Measurements from ENCODE around the gene TUBA1B.

Gene TUBA1B

DNA sequence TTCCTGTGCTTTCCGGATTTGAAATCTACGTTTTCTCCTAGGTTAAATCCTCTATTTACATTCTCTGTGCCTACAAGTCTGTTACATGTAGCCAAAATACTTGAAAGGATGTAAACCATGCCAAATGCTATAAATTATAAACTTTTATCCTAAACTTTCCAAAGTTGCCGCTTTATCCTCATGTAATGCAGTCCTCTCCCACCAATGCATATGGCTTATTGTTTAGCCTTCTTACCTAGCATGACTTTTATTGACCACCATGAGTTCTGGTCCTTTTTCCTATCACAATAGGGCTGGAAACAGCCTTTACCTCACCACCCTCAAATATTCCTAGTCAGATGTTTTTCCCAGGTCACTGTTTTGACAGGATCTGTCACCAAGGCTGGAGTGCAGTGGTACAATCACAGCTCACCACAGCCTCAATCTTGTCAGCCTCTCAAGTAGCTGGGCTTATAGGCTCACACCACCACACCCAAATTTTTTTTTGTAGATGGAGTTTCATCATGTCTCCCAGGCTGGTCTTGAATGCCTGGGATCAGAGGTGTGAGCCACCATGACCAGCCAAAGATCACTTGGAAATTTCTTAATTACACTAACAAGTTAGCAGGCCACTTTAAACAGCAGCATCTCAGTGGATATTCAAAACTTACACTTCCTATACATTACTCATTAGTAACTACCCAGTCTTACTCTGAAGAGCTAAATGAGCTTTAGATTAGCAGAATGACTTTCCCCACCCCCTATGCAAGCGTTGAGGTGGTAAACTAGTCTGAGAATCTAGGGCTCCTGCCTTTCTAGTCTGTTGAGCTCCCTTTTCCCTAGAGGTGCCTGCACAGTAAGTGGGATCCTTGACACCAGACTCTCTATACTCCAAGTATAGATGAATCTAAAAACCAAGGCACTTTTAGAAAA lies 4.1 kb downstream of the TUBA1B start:
- no peak for FAIRE-seq

DNA sequence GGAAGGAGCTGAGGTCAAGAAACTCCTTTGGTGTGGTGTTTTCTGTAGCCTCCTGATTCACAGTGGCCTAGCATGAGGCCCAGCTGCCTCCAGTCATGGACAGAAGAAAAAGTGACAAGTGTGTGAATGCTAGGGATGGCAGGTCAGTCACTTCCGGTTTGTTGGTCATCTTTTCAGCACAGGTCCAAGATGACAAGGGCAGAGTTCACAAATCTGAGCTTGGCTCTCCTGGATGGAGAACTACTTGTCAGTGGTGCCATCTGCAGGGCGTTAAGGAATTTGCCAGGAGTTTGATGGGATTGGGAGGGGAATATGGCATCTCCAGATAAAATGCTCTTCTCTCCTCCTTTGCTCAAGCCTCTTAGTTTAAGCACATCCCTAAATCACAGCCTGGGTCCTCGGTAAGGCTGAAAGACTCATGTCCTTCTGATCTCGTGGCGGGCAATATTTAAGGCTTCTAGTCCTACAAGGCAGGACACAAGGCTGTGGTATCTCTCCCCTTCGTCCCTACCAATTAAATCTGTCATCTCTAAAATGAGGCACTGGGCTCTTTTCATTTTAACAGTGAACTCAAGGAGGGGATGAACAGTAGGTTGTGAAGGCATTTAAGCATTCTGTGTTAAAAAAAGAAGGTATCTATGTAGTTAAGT lies 10.0 kb downstream of the TUBA1B start:
- FAIRE-seq: peak; percentile 13

DNA sequence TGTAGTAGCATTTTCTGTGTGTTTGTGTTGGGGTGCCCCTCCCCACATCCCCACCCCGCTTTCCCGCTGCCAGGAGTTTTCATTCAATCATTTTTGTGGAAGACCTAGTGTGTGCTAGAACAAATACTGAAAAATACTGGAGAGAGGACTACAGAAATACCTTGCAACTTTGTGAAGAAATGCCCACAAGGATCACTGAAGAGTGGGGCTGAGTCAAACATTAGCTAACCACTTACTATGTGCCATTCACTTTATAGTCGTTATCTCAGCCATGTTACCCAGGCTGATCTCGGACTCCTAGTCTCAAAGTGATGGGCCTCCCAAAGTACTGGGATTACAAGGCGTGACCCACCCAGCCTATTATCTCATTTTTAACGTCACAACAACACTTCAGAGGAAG lies 20.0 kb downstream of the TUBA1B start:
- no peak for FAIRE-seq

DNA sequence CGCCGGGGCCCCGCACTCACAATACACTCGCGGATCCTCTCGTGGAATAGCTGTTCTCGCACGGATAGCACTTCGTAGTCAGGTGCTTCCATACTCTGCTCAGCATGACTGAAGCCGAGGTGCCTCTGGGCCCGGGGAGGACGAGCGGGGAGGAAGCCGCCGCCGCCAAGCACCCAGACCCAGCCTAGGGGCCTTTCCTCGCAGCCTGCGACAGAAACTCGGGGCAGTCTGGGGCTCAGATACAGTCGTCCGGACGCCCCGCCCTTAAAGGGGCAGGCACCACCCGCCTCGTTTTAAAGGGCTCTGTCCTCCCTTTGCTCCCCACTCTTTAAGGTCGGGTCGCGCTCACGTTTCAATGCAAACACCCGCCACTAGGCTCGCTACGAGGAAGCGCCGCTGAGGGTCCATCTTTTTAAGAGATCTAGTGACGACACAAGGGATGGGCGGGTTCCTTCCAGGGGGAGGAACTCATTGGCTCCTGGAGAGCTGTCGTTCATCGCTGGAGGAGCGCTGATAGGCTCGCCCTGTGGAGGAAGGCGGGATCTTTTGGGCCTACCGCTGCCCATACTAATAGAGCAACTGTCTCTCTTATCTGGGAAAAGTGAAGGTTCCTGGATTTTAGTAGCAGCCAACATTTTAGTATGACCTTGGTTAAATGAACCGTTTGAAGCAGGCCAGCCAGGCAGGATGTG lies 20.6 kb downstream of the TUBA1B start, which contains the start of gene LMBR1L:
LMBR1L (minus strand) TSS at position 384 of the 692 bp plus-strand sequence; CDS start at position 92, 292 bp downstream.
- FAIRE-seq: peak; percentile 95

DNA sequence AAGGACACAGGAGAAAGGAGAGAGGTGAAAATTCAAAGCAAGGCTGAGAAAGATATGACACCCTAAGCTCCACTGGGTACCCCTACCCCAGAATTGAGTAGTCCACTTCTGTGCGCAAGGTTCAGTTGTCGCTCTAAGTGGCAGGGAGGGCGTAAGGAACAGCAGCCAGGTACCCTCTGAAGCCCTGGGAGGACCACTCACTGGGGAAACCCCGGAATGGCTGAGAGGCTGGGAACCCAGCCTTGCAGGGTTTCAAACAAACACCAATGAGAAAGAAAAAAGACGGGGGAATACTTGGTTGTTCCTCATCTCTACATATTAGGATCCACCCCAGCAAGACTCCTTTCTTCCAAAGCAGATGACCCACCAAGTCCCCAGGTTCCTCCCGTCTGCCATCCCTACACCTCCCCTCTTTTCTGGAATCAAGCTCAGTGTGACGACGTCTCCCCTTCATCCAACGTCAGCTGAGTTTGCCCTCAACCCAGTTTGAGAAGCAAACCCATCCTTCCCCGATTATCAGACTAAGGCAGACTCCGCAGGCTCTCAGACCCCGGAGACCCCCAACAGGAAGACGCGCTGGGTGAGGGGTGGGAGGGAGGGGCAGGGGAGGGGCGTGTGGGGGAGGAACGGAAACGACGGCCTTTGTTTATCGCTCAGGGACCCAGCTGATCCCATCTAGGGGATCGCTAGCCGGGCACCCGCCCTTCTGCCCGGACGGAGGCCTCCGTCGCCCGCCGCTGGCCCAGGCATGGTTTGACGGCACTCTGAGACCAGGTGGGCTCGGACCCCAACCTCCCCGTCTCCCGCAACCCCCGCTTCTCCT lies 21.3 kb downstream of the TUBA1B start:
- no peak for FAIRE-seq

DNA sequence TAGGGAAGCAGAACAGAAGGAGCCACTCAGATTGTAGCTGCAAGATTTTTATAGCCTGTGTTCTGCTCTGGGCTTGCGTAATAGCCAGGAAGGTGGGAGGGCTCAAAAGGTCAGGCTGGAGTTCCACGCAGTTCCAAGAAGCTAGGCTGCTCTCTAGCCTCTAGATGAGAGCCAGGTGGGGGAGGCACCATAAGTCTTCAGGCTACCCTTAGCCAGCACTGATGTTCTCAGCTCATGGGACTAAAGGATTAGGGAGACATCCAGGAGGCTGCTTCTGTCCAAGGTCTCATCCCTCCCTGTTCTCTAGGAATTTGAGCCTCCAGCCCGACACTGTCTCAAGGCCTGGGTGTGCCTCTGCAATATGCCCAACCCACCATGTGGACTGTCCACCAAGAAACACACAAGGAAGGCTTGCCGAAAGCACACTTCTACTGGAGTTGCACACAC lies 22.2 kb downstream of the TUBA1B start:
- no peak for FAIRE-seq

DNA sequence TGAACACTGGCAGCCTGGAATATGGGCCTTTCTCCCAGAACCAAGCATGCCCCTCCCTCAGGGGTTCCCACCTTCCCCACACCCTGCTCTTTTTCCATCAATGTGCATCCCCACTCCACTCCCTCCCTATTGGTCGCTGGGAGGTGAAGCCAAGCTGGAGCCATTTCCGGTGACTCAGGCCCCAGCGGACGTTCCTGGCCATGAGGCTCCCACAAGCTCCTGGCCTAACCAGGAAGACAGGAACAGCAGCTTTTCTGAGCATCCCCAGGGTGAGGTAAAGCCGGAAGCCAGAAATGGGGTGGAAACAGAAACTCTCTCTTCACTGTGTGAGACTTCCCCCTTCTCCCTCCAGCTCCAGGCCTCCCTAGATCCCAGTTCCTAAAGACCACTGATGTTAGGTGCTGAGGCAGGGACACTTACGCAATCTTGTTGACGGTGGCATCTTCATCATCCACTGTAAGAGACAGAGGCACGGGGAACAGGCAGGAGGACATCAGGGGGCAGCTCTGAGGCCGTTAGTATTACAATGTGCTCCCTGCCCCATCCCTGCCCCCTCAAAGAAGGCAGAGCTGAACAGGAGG lies 25.6 kb downstream of the TUBA1B start:
- FAIRE-seq: no peak

DNA sequence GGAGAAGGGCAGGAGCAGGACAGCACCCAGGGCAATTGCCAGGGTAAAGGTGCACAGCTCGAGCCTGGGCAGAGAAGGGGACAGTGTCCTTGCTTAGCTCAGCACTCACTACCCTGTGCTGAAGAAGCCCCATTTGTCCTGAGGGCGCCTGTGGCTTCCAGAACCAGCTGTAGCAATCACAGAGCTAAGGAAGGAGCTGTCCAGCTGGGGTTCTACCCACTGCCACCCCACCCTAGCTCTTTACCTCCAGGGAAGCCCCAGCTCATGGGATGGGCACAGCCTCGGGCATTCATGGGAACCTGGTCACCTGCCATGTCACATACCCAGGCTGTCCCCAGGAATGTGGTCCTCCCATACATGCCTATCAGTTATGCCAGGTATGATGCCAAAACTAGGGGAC lies 26.4 kb downstream of the TUBA1B start:
- no peak for FAIRE-seq

DNA sequence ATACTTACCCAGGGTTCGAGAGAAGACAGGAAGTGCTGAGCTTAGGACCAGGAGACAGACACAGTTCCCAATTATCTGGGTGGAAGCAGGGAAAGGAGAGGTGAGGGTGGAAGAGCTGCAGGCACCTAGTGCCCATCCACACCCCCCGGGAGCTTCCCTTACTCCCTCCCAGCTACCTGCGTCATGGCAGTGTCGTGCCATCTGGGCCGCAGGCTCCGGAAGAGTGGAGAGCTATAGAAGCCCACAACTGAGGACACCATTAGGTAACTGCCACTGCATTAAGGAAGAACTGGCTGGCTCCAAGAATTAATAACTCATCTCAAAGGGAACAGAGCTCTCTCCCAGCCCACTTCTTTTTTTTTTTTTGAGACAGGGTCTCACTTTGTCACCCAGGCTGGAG lies 30.8 kb downstream of the TUBA1B start:
- no peak for FAIRE-seq

DNA sequence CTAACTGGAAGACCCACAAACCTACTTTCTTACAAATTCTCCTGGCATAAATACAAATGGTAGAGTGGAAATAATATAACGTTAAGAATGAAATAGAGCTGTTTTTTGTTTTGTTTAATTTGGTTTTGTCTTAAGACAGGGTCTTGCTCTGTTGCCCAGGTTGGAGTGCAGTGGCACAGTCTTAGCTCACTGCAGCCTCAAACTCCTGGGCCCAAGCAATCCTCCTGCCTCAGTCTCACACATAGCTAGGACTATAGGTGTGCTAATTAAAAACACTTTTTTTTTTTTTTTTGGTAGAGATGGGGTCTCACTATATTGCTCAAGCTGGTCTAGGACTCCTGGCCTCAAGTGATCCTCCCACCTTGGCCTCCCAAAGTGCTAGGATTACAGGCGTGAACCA lies 32.5 kb downstream of the TUBA1B start:
- FAIRE-seq: no peak

DNA sequence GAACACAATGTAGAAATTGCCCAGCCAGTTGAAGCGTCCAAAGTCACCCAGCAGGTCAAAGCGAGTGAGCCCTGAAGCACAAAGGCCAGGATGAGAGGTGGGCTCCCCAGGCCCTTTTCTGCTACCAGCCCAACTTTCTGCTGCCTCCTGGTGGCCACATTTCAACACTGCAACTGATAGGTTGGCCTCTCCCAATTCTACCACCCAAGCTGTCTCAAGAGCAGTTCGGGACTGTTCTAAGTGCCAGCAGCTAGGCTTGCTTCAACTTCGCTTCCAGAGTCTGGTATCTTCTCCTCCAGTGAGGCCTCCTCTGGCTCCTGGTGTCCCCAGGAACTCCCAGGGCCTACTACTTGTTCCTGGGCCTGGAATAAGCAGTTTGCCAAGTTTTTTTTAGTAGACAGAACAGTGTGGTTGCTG lies 33.2 kb downstream of the TUBA1B start:
- FAIRE-seq: no peak

DNA sequence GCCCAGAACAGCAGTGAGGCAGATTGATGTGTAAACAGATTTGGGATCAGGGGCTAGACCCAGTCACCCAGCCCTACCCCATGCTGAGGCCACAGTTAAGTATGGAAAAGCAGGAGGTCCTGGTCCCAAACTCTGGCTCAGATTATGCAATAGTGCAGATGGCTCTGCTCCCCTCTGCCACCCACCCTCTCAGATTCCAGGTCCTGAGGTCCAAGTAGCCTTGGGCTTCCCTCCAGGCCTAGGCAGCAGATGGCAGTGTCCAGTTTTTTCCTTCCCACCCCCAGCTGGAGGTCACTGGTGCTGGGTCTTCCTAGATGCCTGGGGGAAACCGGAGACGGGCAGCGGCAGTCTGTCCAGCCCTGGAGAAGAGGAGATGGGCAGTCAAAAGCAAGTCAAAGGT lies 33.8 kb downstream of the TUBA1B start:
- no peak for FAIRE-seq

DNA sequence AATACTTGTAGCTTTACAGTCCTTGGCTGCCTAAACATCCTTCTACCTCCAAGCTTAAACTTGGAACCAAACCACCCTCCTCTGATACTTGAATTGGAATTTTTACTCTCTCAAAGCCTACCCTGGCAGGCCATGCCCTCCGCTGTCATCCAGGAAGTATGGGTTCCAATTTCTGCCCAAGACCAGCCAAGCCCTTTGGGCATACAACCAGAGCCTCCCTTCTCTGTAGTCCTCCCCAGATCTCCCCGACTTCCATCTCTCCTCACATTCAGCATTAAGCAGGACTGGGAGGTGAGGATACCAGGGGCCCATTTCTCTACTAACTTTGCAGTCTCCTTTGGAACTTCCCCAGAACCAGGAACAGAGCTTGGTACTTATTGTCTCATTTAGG lies 36.2 kb downstream of the TUBA1B start:
- FAIRE-seq: no peak

DNA sequence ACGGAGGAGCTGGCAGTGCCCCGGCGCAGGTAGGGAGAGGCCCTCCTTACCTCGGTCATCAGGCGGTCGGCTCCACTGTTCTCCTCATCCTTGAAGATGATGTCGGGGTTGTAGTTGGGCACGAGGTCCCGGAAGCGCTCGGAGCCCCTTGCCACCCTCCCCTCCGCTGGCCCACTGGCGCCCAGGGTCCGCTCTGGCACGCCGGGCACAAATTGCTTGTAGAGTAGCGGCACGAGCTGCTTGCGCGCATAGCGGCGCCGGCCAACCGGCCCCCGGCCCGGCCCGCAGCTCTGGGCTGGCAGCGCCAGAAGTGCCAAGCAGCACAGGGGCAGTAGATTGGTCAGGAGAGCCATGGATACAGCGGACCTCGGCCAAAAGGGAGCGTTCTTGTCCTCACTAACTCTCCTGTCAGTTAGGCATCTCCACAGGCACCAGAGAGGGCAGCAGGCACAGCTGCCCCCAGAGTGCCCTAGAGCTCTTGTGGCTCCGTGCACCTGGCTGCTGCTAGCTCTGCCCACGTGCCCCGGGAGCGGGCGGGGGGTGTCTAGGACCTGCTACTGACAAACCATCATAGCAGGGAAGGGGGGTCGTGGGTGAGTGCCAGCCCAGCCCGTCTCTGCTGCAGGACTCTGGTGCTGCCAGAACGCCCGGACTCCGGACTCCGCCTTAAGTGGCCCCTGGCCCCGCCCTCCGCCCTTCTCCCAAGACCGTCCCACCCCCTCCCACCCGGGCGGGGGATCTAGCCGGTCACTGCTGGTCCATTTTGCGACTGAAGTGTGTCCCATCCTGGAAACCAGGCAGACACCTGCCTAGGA lies 36.8 kb downstream of the TUBA1B start, which contains the start of gene DHH:
DHH (minus strand) TSS at position 642 of the 815 bp plus-strand sequence; CDS start at position 353, 289 bp downstream.
- no peak for FAIRE-seq

DNA sequence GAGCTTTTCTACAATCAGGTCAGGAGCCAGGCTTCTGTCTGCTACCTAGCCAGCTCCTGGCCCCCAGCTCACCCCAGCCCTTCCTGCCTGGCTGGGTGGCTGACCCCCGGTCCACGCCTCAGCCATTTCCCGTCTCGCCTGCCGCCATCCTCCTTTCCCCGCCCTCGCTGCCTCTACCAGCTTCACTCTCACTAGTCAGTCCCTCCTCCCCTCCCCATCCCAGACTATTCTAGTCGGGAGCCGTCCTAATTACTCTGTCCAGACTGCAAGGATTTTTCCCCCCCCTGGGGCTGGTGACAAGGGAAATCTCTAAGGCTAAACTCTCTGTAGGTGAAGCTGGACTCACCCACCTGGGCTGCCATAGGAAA lies 37.4 kb downstream of the TUBA1B start:
- FAIRE-seq: no peak

DNA sequence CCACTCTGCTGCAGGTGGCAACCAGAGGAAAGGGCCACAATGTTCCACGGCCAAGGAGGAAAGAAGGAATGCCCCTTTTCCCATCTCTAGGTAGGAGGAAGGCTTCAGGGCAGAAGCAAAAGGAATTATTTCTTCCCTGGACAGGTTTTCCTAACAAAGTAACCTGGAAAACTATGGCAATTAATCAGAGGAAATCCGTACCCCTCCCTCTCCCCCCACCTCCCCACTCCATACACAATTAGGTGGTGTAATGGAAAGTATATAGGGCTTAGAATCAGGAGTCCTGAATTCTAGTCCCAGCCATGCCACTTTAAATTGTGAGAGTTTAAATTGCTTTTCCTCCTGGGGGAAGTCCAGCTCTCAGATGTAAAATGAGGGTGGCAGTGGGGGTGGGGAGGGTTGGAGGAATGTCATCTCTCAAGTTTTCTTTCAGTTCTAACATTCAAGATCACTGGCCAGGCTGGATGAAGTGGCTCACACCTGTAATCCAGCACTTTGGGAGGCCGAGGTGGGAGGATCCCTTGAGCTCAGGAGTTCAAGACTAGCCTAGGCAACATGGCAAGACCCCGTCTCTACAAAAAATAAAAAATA lies 38.3 kb downstream of the TUBA1B start:
- FAIRE-seq: no peak

DNA sequence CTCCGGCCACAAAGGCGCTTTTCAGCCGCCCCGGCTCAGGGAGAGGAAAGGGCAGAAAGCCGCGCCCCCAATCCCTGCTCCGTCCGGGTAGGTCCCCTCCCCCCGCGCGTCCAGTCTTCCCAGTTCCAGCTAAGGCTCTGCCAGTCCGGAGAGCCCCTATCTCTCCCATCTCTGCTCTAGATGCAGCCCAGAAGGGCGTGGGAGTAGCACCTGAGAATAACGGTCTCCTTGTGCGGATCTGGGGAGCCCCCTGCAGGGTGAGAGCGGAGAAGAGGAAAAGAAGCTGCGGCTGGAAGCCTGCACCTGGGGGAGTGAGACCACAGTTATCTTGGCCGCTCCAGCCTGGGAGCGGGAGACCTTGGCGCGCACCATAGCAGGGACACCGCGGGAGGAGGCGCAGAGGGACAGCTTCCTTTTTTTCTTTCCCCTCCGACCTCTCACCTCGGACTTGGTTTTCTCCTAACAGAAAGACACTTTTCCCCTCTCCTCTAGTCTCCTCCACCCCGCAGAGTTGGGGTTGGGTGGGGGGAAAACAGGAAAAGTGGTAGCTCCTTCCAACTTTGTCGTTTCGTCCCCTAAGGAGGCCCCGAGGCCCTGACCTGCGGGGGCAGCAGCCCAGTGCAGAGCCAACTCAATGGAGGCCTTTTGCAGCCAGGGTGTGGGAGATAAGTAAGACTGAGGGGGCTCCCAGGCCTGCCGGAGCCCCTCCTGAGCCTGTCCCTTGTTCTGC lies 38.9 kb downstream of the TUBA1B start:
- FAIRE-seq: no peak

DNA sequence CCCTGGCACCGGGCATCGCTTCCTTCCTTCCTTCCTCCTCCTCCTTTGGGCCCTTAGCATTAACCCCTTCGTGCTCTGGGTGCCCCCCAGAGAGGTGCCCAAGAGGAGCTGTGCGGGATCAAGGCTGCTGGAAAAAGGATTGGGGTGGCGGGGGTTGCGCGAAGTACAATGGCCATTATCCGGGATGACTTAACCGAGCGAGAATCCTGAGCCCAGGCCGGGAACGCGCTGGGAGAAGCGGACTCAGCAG lies 39.4 kb downstream of the TUBA1B start:
- no peak for FAIRE-seq

DNA sequence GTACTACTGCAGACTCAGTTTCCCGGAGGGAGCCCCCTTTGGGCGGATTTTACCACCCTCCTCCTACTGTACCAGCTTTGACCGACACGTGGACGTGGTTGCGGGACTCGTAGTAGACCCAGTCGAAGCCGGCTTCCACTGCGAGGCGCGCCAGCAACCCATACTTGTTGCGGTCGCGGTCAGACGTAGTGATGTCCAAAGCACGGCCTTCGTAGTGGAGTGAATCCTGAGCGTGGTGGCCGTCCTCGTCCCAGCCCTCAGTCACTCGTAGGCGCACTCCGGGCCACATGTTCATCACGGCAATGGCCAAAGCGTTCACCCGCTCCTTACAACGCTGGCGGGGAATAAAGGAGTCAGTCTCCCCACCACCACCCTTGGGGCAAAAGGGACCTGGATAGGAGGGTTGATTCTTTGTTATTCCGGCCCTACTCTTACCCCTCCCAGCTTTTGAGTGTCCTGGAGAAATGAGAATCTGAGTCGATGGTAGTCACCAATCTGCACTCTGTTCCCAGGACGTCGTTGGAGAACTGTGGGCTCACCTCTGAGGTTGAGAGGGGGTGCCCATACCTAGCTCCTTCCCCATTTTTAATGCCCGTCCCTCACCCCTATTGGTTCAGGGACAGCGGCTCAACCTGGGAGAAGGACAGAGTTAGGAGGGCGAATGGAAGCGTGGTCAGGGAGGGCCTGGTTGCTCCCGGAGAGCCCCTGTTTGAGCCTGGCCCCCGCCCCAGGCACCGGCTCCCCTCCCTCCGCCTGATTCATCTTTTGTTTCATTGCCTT lies 39.9 kb downstream of the TUBA1B start:
- no peak for FAIRE-seq
